Ramos (cell line): ENCODE measurements around the gene CCDC185.

Experiments used
- in situ Hi-C: fragments of 300-500 bp; cut with MboI; formaldehyde crosslinking; loops from one replicate; pipeline ENCODE4 v1.14.3; 2022; ENCODE audit warnings: low sequenced_read_pairs; ENCODE audit not compliant: unreplicated experiment

CCDC185 gene

GRCh38 chr1:223426936-223427335 lies 33.7 kb downstream of the CCDC185 start:
- in situ Hi-C loops: no loop called here

GRCh38 chr1:223429313-223429731 lies 36.1 kb downstream of the CCDC185 start:
- in situ Hi-C loops: no loop called here

- in situ Hi-C loops: no loop called here
Measured at GRCh38 chr1:223429821-223430220, 36.6 kb downstream of the CCDC185 start.

- in situ Hi-C loops: no loop called here
Measured at GRCh38 chr1:223430236-223430635, 37.0 kb downstream of the CCDC185 start.

- in situ Hi-C loops: no loop called here
Measured at GRCh38 chr1:223437151-223437550, 43.9 kb downstream of the CCDC185 start.

- in situ Hi-C loops: no loop called here
Measured at GRCh38 chr1:223443397-223443796, 50.2 kb downstream of the CCDC185 start.

- in situ Hi-C loops: no loop called here
Measured at GRCh38 chr1:223444411-223444810, 51.2 kb downstream of the CCDC185 start.
